Esophagus squamous epithelium (tissue), 5 donors: Measurements from ENCODE around the gene DYNLT3. TPM values are rescaled to one million over a fixed set of nuclear protein-coding genes. Genes with fewer than 3 reads are reported as not detected.

Experiments
- DNase-seq: peaks from one replicate; lab custom pipeline; 2025; lab: John Stamatoyannopoulos, UW
- H3K27ac ChIP-seq, 4 donors: fragments of 200-600 bp; sonication (generic); one replicate each; pipeline ENCODE4 v1.5.1; 2016 to 2019; ENCODE audit warnings: mild to moderate bottlenecking in 1 of 4
- H3K27me3 ChIP-seq, 4 donors: fragments of 200-600 bp; sonication (generic); 1 replicate in 3 of 4; 2 replicates in 1 of 4; pipeline versions ENCODE4 v1.5.1 to v1.6.0; 2017 to 2021; ENCODE audit warnings: antibody characterized with exemption in 1 of 4
- H3K36me3 ChIP-seq, 3 donors: fragments of 200-600 bp; sonication (generic); one replicate each; pipeline ENCODE4 v1.5.1; 2016 to 2019
- H3K4me1 ChIP-seq, 3 donors: fragments of 200-600 bp; sonication (generic); one replicate each; pipeline ENCODE4 v1.5.1; 2017 to 2019
- H3K4me3 ChIP-seq, 4 donors: fragments of 200-600 bp; sonication (generic); 1 replicate in 3 of 4; 2 replicates in 1 of 4; pipeline ENCODE4 v1.5.1; 2016 to 2019; ENCODE audit warnings: mild to moderate bottlenecking in 2 of 4, moderate library complexity in 1 of 4
- H3K9me3 ChIP-seq, 3 donors: fragments of 200-600 bp; sonication (generic); one replicate each; pipeline ENCODE4 v1.5.1; 2016 to 2019
- CTCF ChIP-seq, 6 experiments: fragments of 450-650 bp in 4 of 6; fragments of 200-600 bp in 2 of 6; sonication (generic) in 2 of 6; IDR thresholded peaks; one replicate each; pipeline ENCODE4 v1.5.1; 2016 to 2019; ENCODE audit warnings: antibody characterized with exemption in 6 of 6, mild to moderate bottlenecking in 4 of 6, moderate library complexity in 4 of 6
- POLR2A ChIP-seq, 4 donors: fragments of 450-650 bp; IDR thresholded peaks; one replicate each; pipeline ENCODE4 v1.6.1; 2017; ENCODE audit warnings: antibody characterized with exemption in 4 of 4, mild to moderate bottlenecking in 4 of 4, moderate library complexity in 3 of 4
- WGBS, 2 donors: methylation state at CpG; one replicate each; pipeline ENCODE4 v1.1.5; 2018; 5-methylcytosine and 5-hydroxymethylcytosine counted together
- intact Hi-C: fragments of 100-400 bp; cut with DNase I; formaldehyde crosslinking; loops from one replicate; pipeline ENCODE4 v1.15.0; 2022
- small RNA-seq, 4 donors: library from RNA; depleted of rRNA; stranded (forward); fragments of <200 nt; gene quantifications; one replicate each; pipeline ENCODE3, GENCODE V24; 2016
- total RNA-seq, 4 donors: library from RNA; depleted of rRNA; stranded (reverse); fragments of >200 nt; gene quantifications; one replicate each; pipeline ENCODE4 v1.1.0, GENCODE V29; 2016
- donor health status: DM: yes; HTN: yes; CAD: no.

The DYNLT3 gene
- total RNA-seq, 4 donors from 2014 or later = 52.2 to 68.9 (median 60.0) TPM

GRCh38 chrX:37800717-37801116, 46.7 kb downstream of the DYNLT3 start:
- no peak for TF ChIP-seq POLR2A (IDR thresholded peaks at IDR 0.05)
- no peak for TF ChIP-seq CTCF (IDR thresholded peaks at IDR 0.05)
- Histone ChIP-seq H3K36me3 (no peaks in the 10 kb centered on the region), H3K9me3 (no peaks in the 10 kb centered on the region), H3K4me3 (no peak overlapping the region), H3K27me3 (peaks cover 0 to 4% (median 0%) of the 10 kb centered on the region in 4 donors), H3K27ac (no peak overlapping the region), H3K4me1 (no peaks in the 10 kb centered on the region)
- DNase-seq = no peak
- intact Hi-C loops = no loop called here

DNA sequence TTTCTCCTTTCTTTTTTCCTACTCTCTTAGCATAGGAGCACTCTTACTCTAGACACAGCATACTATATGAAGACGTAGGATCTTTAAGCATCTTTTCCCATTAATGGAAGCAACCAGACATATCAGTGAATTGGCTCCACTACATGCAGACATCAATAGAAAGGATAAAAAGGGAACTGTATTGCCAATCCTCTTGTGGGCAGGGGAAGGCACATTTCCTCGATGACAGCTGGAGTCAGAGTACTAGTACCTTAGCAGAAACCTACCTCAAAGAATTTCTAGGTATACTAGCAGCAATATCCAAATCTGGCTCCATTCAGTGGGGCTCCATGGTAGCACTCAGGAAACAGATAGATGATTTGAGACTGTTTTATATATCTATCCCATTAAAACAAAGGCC, 47.4 kb downstream of the DYNLT3 start:
- H3K27ac ChIP-seq = no peak overlapping the region
- no peak for DNase-seq

GRCh38 chrX:37796805-37797204, 50.6 kb downstream of the DYNLT3 start:
- DNase-seq = no peak
- Histone ChIP-seq H3K9me3 (no peaks in the 10 kb centered on the region), H3K27me3 (no peaks in the 10 kb centered on the region), H3K4me1 (no peaks in the 10 kb centered on the region), H3K4me3 (no peak overlapping the region), H3K27ac (no peak overlapping the region), H3K36me3 (no peaks in the 10 kb centered on the region)
- intact Hi-C loops = no loop called here
- TF ChIP-seq POLR2A (IDR thresholded peaks at IDR 0.05) = no peak
- TF ChIP-seq CTCF (IDR thresholded peaks at IDR 0.05) = no peak

More for the DNA sequence above, 47.4 kb downstream of the DYNLT3 start:
- H3K36me3 ChIP-seq = no peaks in the 10 kb centered on the region
- H3K4me1 ChIP-seq = no peaks in the 10 kb centered on the region
- WGBS, 2 donors = 66 to 78% methylated on average over 1 to 2 of the region's 2 CpGs
- no peaks in the 10 kb centered on the region for H3K9me3 ChIP-seq
- intact Hi-C loops = no loop called here
- H3K4me3 ChIP-seq = no peak overlapping the region
- TF ChIP-seq POLR2A (IDR thresholded peaks at IDR 0.05) = no peak
- no peak for TF ChIP-seq CTCF (IDR thresholded peaks at IDR 0.05)
- peaks cover 0 to 4% (median 0%) of the 10 kb centered on the region in 4 donors for H3K27me3 ChIP-seq

- no peak overlapping the region for H3K27ac ChIP-seq
- H3K36me3 ChIP-seq = no peaks in the 10 kb centered on the region
- intact Hi-C loops = no loop called here
- DNase-seq = no peak
- no peak overlapping the region for H3K4me3 ChIP-seq
- no peak for TF ChIP-seq CTCF (IDR thresholded peaks at IDR 0.05)
- no peak for TF ChIP-seq POLR2A (IDR thresholded peaks at IDR 0.05)
- H3K27me3 ChIP-seq = no peaks in the 10 kb centered on the region
- H3K9me3 ChIP-seq = no peaks in the 10 kb centered on the region
- no peaks in the 10 kb centered on the region for H3K4me1 ChIP-seq
These were observed 51.1 kb downstream of the DYNLT3 start for GRCh38 chrX:37796310-37796709.

Small RNA genes within 50 kb of the gene (small RNA-seq; reads per million reads assigned to genes)
- gene RNU6-49P = 0 reads per million in 4 donors

Other genes with a start within 250 kb of the DYNLT3 start
- gene XK, start 161.8 kb downstream of the DYNLT3 start, total RNA-seq = 1 to 10 TPM; 2.2 to 3.1 (median 2.7) TPM
- 10 to 100 TPM in 2 of 4 donors, 1 to 10 TPM in 2; 1.1 to 22.1 (median 8.2) TPM for gene CYBB, start 67.5 kb downstream of the DYNLT3 start, total RNA-seq
- 1 to 10 TPM in 3 of 4 donors, under 1 TPM in 1; 0.76 to 8.9 (median 4.8) TPM for gene SYTL5, start 159.0 kb upstream of the DYNLT3 start, total RNA-seq